B cell (primary cell): ENCODE results near the gene NPPB. TPM values are rescaled to one million over a fixed set of nuclear protein-coding genes. Genes with fewer than 3 reads are reported as not detected.

Experiments
- ATAC-seq: fragments of 200-7000 bp; cut with Tn5 transposase; one replicate; pipeline ENCODE4 v1.10.0; 2021; ENCODE audit warnings: low read depth, mild to moderate bottlenecking, moderate number of reproducible peaks, moderate library complexity
- CTCF ChIA-PET: fragments of 350-600 bp; sonication (Branson Sonifier 250); formaldehyde crosslinking; loops from one replicate; lab custom pipeline; 2021; ENCODE audit warnings: antibody characterized with exemption, inconsistent platforms; lab: Charles Lee
- POLR2A ChIA-PET: fragments of 350-600 bp; sonication (Branson Sonifier 250); formaldehyde crosslinking; loops from one replicate; lab custom pipeline; 2021; ENCODE audit warnings: antibody characterized with exemption; lab: Charles Lee
- DNase-seq: peaks from one replicate; pipeline ENCODE4 v3.0.0; 2013
- H2AFZ ChIP-seq: 2 replicates; pipeline ENCODE4 v1.6.1; 2012; ENCODE audit warnings: mild to moderate bottlenecking, low read depth, low read length; ENCODE audit not compliant: insufficient read depth, poor library complexity, severe bottlenecking
- H3K27ac ChIP-seq, 2 donors: 1 replicate in 1 of 2; 2 replicates in 1 of 2; pipeline ENCODE4 v1.5.1; 2012 to 2013; ENCODE audit warnings: low read length in 2 of 2, mild to moderate bottlenecking in 2 of 2, moderate library complexity in 1 of 2
- H3K27me3 ChIP-seq, 4 experiments: fragments of 200-600 bp in 1 of 4; sonication (generic) in 1 of 4; replicated peaks in 1 of 4; 1 replicate in 2 of 4; 2 replicates in 2 of 4; pipeline versions ENCODE4 v1.6.1 to v1.7.0; 2013 to 2016; ENCODE audit warnings: low read length in 3 of 4, mild to moderate bottlenecking in 2 of 4, mixed read lengths in 1 of 4, moderate library complexity in 1 of 4; ENCODE audit not compliant: insufficient read depth in 4 of 4, control insufficient read depth in 3 of 4; ENCODE audit errors: control extremely low read depth in 1 of 4
- H3K36me3 ChIP-seq, 2 experiments: replicated peaks in 1 of 2; 1 replicate in 1 of 2; 2 replicates in 1 of 2; pipeline versions ENCODE4 v1.6.1 to v1.7.1; 2013; ENCODE audit warnings: low read length in 1 of 2; ENCODE audit not compliant: insufficient read depth in 2 of 2, control insufficient read depth in 1 of 2; ENCODE audit errors: control extremely low read depth in 1 of 2, extremely low read depth in 1 of 2
- H3K4me1 ChIP-seq, 2 donors: fragments of 200-600 bp in 1 of 2; sonication (generic) in 1 of 2; 1 replicate in 1 of 2; 2 replicates in 1 of 2; pipeline versions ENCODE4 v1.5.1 to v1.6.1; 2013 to 2017; ENCODE audit warnings: low read length in 2 of 2; ENCODE audit not compliant: control insufficient read depth in 2 of 2, insufficient read depth in 2 of 2
- H3K4me2 ChIP-seq: replicated peaks from 2 replicates; pipeline ENCODE3; 2012; ENCODE audit warnings: mild to moderate bottlenecking, low read depth, low read length; ENCODE audit not compliant: poor library complexity, severe bottlenecking
- H3K4me3 ChIP-seq, 5 experiments: fragments of 200-600 bp in 1 of 5; sonication (generic) in 1 of 5; 1 replicate in 3 of 5; 2 replicates in 2 of 5; pipeline versions ENCODE4 v1.5.1 to v1.7.0; 2011 to 2016; ENCODE audit warnings: low read length in 4 of 5, mild to moderate bottlenecking in 4 of 5, low read depth in 2 of 5, control low read depth in 1 of 5, moderate library complexity in 1 of 5; ENCODE audit not compliant: insufficient read depth in 1 of 5; ENCODE audit errors: control extremely low read depth in 1 of 5, extremely low read depth in 1 of 5
- H3K79me2 ChIP-seq: fragments of 200-600 bp; sonication (generic); one replicate; pipeline ENCODE4 v1.6.0; 2016; ENCODE audit warnings: low read length; ENCODE audit not compliant: control insufficient read depth, insufficient read depth
- H3K9ac ChIP-seq: fragments of 200-600 bp; sonication (generic); 2 replicates; pipeline ENCODE4 v1.6.1; 2017; ENCODE audit warnings: mild to moderate bottlenecking, low read length, moderate library complexity
- H3K9me3 ChIP-seq, 3 donors: one replicate each; pipeline versions ENCODE4 v1.6.1 to v1.7.1; 2013; ENCODE audit warnings: low read length in 2 of 3; ENCODE audit not compliant: control insufficient read depth in 2 of 3, insufficient read depth in 1 of 3; ENCODE audit errors: control extremely low read depth in 1 of 3
- H4K20me1 ChIP-seq: 2 replicates; pipeline ENCODE4 v1.6.0; 2012; ENCODE audit warnings: mild to moderate bottlenecking, low read length; ENCODE audit not compliant: insufficient read depth, control insufficient read depth, poor library complexity, severe bottlenecking
- H3K27ac Mint-ChIP-seq: one replicate; pipeline ENCODE4 v1.8.0; 2021; ENCODE audit warnings: mixed read lengths
- H3K27me3 Mint-ChIP-seq: one replicate; pipeline ENCODE4 v1.8.0; 2021; ENCODE audit warnings: mixed read lengths
- H3K4me1 Mint-ChIP-seq: one replicate; pipeline ENCODE4 v1.8.0; 2021; ENCODE audit warnings: mixed read lengths
- H3K4me3 Mint-ChIP-seq: one replicate; pipeline ENCODE4 v1.8.0; 2021; ENCODE audit warnings: mixed read lengths
- H3K9me3 Mint-ChIP-seq: one replicate; pipeline ENCODE4 v1.8.0; 2022; ENCODE audit warnings: mixed read lengths; ENCODE audit not compliant: insufficient read depth
- CTCF ChIP-seq: fragments of 200-600 bp; IDR thresholded peaks from one replicate; pipeline ENCODE4 v1.8.0; 2022; ENCODE audit warnings: antibody characterized with exemption, mild to moderate bottlenecking
- EZH2 ChIP-seq: IDR thresholded peaks from 2 replicates; pipeline ENCODE4 v1.6.1; 2012; ENCODE audit warnings: borderline replicate concordance, low read depth, mild to moderate bottlenecking, moderate library complexity, low read length; ENCODE audit not compliant: insufficient read depth, poor library complexity, severe bottlenecking
- WGBS: methylation state at CpG from one replicate; pipeline ENCODE4 v1.1.5; 2013; ENCODE audit warnings: missing lambda C conversion rate; ENCODE audit not compliant: insufficient coverage; 5-methylcytosine and 5-hydroxymethylcytosine counted together
- intact Hi-C: fragments of 100-400 bp; cut with micrococcal nuclease; formaldehyde crosslinking; loops from one replicate; pipeline ENCODE4 v1.10.0; 2022
- polyA plus RNA-seq: library from polyadenylated mRNA; depleted of rRNA; stranded (reverse); fragments of >200 nt; gene quantifications from 2 replicates; pipeline ENCODE4 v1.2.3, GENCODE V29; 2012
- total RNA-seq, 2 donors: library from RNA; stranded (reverse); fragments of 120-200 nt in 1 of 2; gene quantifications; 1 replicate in 1 of 2; 2 replicates in 1 of 2; pipeline versions ENCODE4 v1.2.3 to v1.2.4, GENCODE V29; 2013 to 2022

The NPPB gene
- total and polyA plus RNA-seq, 2 donors (not counting 1 experiment from before 2014, with no cell fraction given): not detected

DNA sequence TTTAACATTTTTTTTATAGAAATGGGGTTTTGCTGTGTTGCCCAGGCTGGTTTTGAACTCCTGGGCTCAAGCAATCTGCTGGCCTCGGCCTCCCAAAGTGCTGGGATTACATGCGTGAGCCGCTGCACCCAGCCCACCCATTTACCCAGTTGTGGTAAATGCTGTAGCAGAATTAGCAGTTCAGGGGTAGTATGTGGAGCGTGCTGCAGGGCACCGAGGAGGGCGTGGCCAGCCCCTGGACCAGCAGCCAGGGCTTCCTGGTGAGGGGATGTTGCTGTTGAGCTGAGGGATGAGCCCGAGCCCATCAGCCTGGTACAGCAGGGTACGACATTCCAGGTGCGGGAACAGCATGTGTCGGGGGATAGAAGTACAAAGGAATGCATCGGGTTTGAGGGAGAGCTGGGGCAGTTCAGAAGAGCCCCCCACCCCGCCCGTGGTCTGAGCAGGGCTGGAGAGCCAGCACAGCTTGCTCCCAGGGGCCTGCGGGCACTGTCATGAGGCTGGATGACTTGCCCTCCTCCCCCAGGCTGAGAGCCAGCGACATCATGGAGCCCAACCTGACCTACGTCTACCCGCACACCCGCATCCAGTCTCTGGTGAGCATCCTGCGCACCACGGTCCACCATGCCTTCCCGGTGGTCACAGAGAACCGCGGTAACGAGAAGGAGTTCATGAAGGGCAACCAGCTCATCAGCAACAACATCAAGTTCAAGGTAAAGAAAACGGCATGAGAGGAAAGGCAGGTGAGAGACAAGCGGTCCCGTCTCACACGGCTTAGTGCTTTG lies 23.1 kb downstream of the NPPB start:
- Histone ChIP-seq H3K9me3 (no peaks in the 10 kb centered on the region), H3K27ac (no peak overlapping the region), H3K4me1 (no peaks in the 10 kb centered on the region), H3K4me2 (no peak overlapping the region), H3K36me3 (peaks cover 0 to 92% of the 10 kb centered on the region in 2 experiments), H3K4me3 (no peak overlapping the region), H3K27me3 (no peaks in the 10 kb centered on the region), H3K9ac (no peak overlapping the region), H4K20me1 (peaks cover 24% of the 10 kb centered on the region), H3K79me2 (peaks cover 3% of the 10 kb centered on the region), H2AFZ (no peak overlapping the region)
- no peak for TF ChIP-seq CTCF
- TF ChIP-seq EZH2: no peak
- ATAC-seq: no peak
- ChIA-PET POLR2A (no interaction called here), CTCF (interaction anchor here (1.1 to 4.5 kb wide), 3 partner anchors 12 to 131 kb away, joined by 3 to 36 read pairs (median 11); partner anchors contain the start of gene NPPA)
- peaks cover 6% of the 10 kb centered on the region for H3K4me1 Mint-ChIP-seq
- H3K9me3 Mint-ChIP-seq: no peaks in the 10 kb centered on the region
- no peaks in the 10 kb centered on the region for H3K27me3 Mint-ChIP-seq
- H3K27ac Mint-ChIP-seq: no peak overlapping the region
- intact Hi-C loops: no loop called here
- DNase-seq: no peak
- 97% methylated on average over 23 of the region's 28 CpGs for WGBS
- no peak overlapping the region for H3K4me3 Mint-ChIP-seq

DNA sequence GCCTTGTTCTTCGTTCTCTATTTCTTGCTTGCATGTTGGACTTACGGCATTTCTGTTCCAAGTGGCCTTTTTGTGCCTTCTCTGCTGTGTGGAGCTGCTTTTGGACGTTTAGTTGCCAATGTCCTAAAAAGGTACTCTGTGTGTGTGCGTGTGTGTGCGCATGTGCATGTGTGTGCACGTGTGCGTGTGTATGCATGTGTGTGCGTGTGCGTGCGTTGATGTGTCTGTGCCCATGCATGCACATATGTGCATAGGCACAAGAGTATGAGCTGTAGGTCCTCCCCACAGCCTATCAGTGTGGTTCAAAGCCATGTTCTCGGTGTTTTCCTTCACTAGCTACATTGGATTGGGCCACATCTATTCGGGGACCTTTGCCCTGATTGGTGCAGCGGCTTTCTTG lies 24.8 kb downstream of the NPPB start:
- ChIA-PET CTCF (interaction anchor here (1.5 kb wide), 1 partner anchor 133 kb away, joined by 3 read pairs; no protein-coding TSS in a partner anchor), POLR2A (interaction anchor here (0.7 kb wide), 1 partner anchor 19 kb away, joined by 4 read pairs; no protein-coding TSS in a partner anchor)
- peaks cover 6% of the 10 kb centered on the region for H3K4me1 Mint-ChIP-seq
- no peaks in the 10 kb centered on the region for H3K27me3 Mint-ChIP-seq
- DNase-seq (no peak), ATAC-seq (no peak)
- no peak overlapping the region for H3K27ac ChIP-seq
- no peak overlapping the region for H3K4me3 Mint-ChIP-seq
- H3K9ac ChIP-seq: no peak overlapping the region
- no peaks in the 10 kb centered on the region for H3K27me3 ChIP-seq
- H3K4me2 ChIP-seq: no peak overlapping the region
- TF ChIP-seq CTCF (no peak), EZH2 (no peak)
- intact Hi-C loops: no loop called here
- H3K27ac Mint-ChIP-seq: no peak overlapping the region
- peaks cover 3% of the 10 kb centered on the region for H3K79me2 ChIP-seq
- no peak overlapping the region for H3K4me3 ChIP-seq
- 98% methylated on average over 13 of the region's 13 CpGs for WGBS
- no peaks in the 10 kb centered on the region for H3K4me1 ChIP-seq
- peaks cover 7% of the 10 kb centered on the region for H4K20me1 ChIP-seq
- H3K9me3 ChIP-seq: no peaks in the 10 kb centered on the region
- peaks cover 0 to 90% of the 10 kb centered on the region in 2 experiments for H3K36me3 ChIP-seq
- no peaks in the 10 kb centered on the region for H3K9me3 Mint-ChIP-seq
- H2AFZ ChIP-seq: no peak overlapping the region
